Esophagus (tissue), 2 donors: ENCODE measurements around the gene CDH8. TPM values are rescaled to one million over a fixed set of nuclear protein-coding genes. Genes with fewer than 3 reads are reported as not detected.

Experiments
- H3K27ac ChIP-seq, 2 donors: one replicate each; pipeline ENCODE4 v1.5.1; 2013; ENCODE audit warnings: low read depth in 2 of 2, mild to moderate bottlenecking in 2 of 2, inconsistent platforms in 1 of 2, low read length in 1 of 2, moderate library complexity in 1 of 2
- H3K27me3 ChIP-seq, 2 donors: one replicate each; pipeline ENCODE4 v1.6.1; 2013; ENCODE audit warnings: low read length in 2 of 2, control low read depth in 1 of 2, mild to moderate bottlenecking in 1 of 2; ENCODE audit not compliant: insufficient read depth in 2 of 2, control insufficient read depth in 1 of 2
- H3K36me3 ChIP-seq, 2 donors: one replicate each; pipeline ENCODE4 v1.6.1; 2013; ENCODE audit warnings: low read length in 1 of 2; ENCODE audit not compliant: control insufficient read depth in 2 of 2, insufficient read depth in 2 of 2
- H3K4me1 ChIP-seq, 2 donors: one replicate each; pipeline ENCODE4 v1.6.1; 2013; ENCODE audit warnings: low read length in 1 of 2; ENCODE audit not compliant: control insufficient read depth in 2 of 2, insufficient read depth in 2 of 2
- H3K4me3 ChIP-seq, 2 donors: one replicate each; pipeline ENCODE4 v1.5.1; 2013; ENCODE audit warnings: low read length in 2 of 2, mild to moderate bottlenecking in 2 of 2, low read depth in 1 of 2, moderate library complexity in 1 of 2
- H3K9me3 ChIP-seq, 2 donors: one replicate each; pipeline ENCODE4 v1.6.1; 2013; ENCODE audit warnings: mild to moderate bottlenecking in 2 of 2, low read depth in 1 of 2, low read length in 1 of 2, moderate library complexity in 1 of 2; ENCODE audit not compliant: control insufficient read depth in 2 of 2, insufficient read depth in 1 of 2
- WGBS, 2 donors: extraction: QIAGEN DNeasy Blood & Tissue Kit; methylation state at CpG; one replicate each; pipeline ENCODE4 v1.1.7; 2013; 5-methylcytosine and 5-hydroxymethylcytosine counted together
- polyA plus RNA-seq, 2 donors: library from polyadenylated mRNA; stranded (reverse); fragments of 200-250 nt; gene quantifications; one replicate each; pipeline ENCODE4 v1.2.3, GENCODE V29; 2013
- donor health status: healthy with polysubstance abuse.
- donor health status: Bipolar disorder and iron deficiency.

Gene CDH8
- polyA plus RNA-seq, 2 donors = 0.14 to 0.15 TPM

DNA sequence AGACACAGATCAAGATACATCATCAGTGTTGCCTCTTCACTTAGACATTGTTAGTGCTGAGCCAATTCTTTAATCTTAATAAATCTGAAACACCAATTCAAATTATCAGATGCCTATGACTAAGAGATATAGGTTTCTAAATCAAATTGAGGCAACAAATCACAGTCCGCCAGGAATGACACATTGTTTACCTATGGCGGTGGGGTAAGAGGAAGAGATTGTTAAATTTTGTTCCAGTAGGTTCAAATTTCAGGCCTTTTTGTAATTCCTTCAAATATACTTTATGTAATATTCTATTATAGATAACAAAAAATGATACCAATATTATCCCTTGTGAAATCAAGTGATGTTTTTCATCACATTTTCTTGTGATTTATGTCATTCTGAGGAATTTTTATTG, 145.9 kb downstream of the CDH8 start:
- Histone ChIP-seq H3K36me3 (no peaks in the 10 kb centered on the region), H3K27me3 (no peaks in the 10 kb centered on the region), H3K9me3 (no peaks in the 10 kb centered on the region), H3K4me1 (no peaks in the 10 kb centered on the region), H3K27ac (no peak overlapping the region), H3K4me3 (no peak overlapping the region)
- WGBS, 2 donors = 82 to 87% methylated on average over 2 of the region's 2 CpGs

GRCh38 chr16:61887903-61888302, 148.3 kb downstream of the CDH8 start:
- H3K27me3 ChIP-seq = no peaks in the 10 kb centered on the region
- H3K4me3 ChIP-seq = no peak overlapping the region
- H3K9me3 ChIP-seq = no peaks in the 10 kb centered on the region
- H3K27ac ChIP-seq = no peak overlapping the region
- H3K36me3 ChIP-seq = no peaks in the 10 kb centered on the region
- H3K4me1 ChIP-seq = no peaks in the 10 kb centered on the region
- 77% methylated on average over 4 of the region's 4 CpGs for WGBS, 2 donors

GRCh38 chr16:61885343-61885742, 150.9 kb downstream of the CDH8 start:
- 68 to 75% methylated on average over 6 of the region's 6 CpGs for WGBS, 2 donors
- no peaks in the 10 kb centered on the region for H3K4me1 ChIP-seq
- H3K27ac ChIP-seq = no peak overlapping the region
- H3K27me3 ChIP-seq = no peaks in the 10 kb centered on the region
- H3K4me3 ChIP-seq = no peak overlapping the region
- no peaks in the 10 kb centered on the region for H3K36me3 ChIP-seq
- H3K9me3 ChIP-seq = peaks cover 0 to 3% of the 10 kb centered on the region in 2 donors

DNA sequence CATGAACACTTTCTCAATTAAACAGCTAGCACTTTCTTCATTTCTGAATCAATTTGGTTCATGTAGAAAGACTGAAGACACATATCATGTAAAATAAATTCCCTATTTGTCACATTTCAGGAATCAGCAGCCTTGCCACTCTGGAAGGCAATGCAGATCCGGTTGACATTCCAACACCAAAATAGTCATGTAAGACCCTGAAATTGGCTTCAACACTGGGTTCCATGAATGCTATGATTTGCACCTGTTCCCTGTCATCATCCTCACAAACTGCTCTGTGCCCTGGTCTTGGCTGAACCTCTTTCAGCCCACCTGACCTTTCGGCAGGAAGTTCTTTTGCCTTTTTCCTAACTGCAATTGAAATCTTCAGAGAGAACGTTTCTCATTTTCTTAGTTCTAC, 156.9 kb downstream of the CDH8 start:
- Histone ChIP-seq H3K27ac (no peak overlapping the region), H3K4me1 (no peaks in the 10 kb centered on the region), H3K27me3 (no peaks in the 10 kb centered on the region), H3K36me3 (no peaks in the 10 kb centered on the region), H3K9me3 (peaks cover 0 to 3% of the 10 kb centered on the region in 2 donors), H3K4me3 (no peak overlapping the region)
- WGBS, 2 donors = 89 to 91% methylated on average over 3 of the region's 3 CpGs

GRCh38 chr16:61877436-61877835, 158.8 kb downstream of the CDH8 start:
- Histone ChIP-seq H3K27me3 (no peaks in the 10 kb centered on the region), H3K4me1 (no peaks in the 10 kb centered on the region), H3K36me3 (no peaks in the 10 kb centered on the region), H3K4me3 (no peak overlapping the region), H3K9me3 (peaks cover 0 to 3% of the 10 kb centered on the region in 2 donors), H3K27ac (no peak overlapping the region)
- WGBS, 2 donors = 48 to 95% methylated on average over 1 of the region's 1 CpG

- H3K9me3 ChIP-seq = peaks cover 0 to 2% of the 10 kb centered on the region in 2 donors
- no peaks in the 10 kb centered on the region for H3K4me1 ChIP-seq
- no peaks in the 10 kb centered on the region for H3K36me3 ChIP-seq
- H3K27ac ChIP-seq = no peak overlapping the region
- no peak overlapping the region for H3K4me3 ChIP-seq
- H3K27me3 ChIP-seq = no peaks in the 10 kb centered on the region
Observed at GRCh38 chr16:61872778-61873119, 163.5 kb downstream of the CDH8 start.

DNA sequence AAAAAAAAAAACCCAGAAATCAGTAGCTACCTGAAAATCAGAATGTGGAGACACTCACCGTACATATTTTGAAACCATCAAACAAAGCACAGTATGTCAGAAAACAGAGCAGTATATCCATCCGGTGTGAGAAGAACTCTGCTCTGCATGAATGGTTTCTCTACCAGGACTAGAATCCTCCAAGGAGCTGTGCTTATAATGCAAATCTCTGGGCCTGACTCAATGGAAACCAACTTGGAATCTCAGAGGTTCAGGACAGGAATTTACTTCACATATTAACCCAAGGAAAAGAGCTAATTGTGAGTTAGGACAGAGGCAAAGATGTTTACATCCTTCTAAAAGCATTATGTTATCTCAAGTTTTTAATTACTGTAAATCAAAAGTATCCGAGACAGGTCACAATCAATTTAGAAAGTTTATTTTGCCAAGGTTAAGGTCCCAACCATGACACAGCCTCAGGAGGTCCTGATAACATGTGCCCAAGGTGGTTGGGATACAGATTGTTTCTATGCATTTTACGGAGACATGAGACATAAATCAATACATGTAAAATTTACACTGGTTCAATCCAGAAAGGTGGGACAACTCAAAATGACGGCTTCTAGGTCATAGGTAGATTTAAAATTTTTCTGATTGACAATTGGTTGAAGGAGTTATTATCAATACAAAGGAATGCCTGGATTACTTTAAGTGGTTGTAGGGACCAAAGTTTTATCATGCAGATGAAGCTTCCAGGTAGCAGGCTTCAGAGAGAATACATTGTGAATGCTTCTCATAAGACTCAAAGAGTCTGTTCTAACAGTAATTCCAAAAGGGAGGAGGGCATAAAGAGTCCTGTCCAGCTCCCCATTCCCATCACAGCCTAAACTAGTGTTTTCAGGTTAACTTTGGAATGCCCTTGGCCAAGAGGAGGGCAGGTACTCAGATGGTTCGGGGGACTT, 164.1 kb downstream of the CDH8 start:
- no peaks in the 10 kb centered on the region for H3K27me3 ChIP-seq
- peaks cover 0 to 2% of the 10 kb centered on the region in 2 donors for H3K9me3 ChIP-seq
- 83 to 85% methylated on average over 6 of the region's 6 CpGs for WGBS, 2 donors
- H3K36me3 ChIP-seq = no peaks in the 10 kb centered on the region
- H3K4me3 ChIP-seq = no peak overlapping the region
- H3K27ac ChIP-seq = no peak overlapping the region
- H3K4me1 ChIP-seq = no peaks in the 10 kb centered on the region

DNA sequence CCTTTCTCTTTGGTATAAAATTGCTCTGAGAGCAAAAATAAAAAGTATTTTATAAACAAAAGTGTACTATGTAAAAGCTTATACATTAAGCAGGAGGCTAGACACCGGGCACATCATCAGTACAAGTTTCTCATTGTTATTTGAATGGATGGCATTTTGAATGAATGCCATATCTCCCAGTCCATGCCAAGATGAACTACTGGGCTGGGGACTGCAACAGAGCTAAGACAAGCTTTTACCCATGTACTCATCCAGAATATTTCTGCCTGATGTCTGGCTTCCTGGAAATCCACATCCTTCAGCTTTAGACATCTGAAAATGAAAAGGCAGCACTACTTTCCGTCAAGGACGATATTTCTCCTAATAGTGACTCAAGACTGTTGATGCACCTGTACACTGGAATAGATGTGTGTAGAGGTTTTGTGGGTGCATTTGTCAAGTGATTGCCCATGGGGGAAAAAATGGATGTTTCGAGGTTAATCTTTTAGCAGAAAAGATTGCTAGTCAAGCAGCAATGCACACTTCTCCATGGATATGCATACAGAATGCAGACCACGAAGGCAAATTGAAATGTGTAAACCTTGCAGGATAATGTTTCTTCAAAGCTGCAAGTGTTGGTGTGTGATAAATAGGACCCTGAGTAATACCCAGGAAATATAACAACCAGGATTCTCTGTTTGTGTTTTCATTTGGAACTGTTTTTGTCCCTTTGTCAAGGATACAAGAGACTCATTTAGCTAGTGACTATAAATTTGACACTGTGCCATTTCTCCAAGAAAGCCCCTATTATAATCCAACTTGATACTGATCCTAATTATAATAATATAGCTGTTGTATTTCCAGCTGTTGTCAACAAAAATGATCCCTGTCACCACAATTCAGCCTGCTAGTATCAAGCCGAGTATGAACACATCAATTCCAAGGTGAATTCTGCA, 173.8 kb downstream of the CDH8 start:
- 75 to 81% methylated on average over 6 of the region's 6 CpGs for WGBS, 2 donors
- Histone ChIP-seq H3K4me3 (no peak overlapping the region), H3K27ac (no peak overlapping the region), H3K36me3 (no peaks in the 10 kb centered on the region), H3K27me3 (no peaks in the 10 kb centered on the region), H3K4me1 (no peaks in the 10 kb centered on the region), H3K9me3 (peaks cover 0 to 3% of the 10 kb centered on the region in 2 donors)

GRCh38 chr16:61858988-61859387, 177.2 kb downstream of the CDH8 start:
- Histone ChIP-seq H3K27ac (no peak overlapping the region), H3K4me3 (no peak overlapping the region), H3K36me3 (no peaks in the 10 kb centered on the region), H3K4me1 (no peaks in the 10 kb centered on the region), H3K9me3 (peaks cover 0 to 5% of the 10 kb centered on the region in 2 donors), H3K27me3 (no peaks in the 10 kb centered on the region)
- 90% methylated on average over 1 of the region's 1 CpG for WGBS, 2 donors
